Epithelial cell of esophagus (primary cell): Measurements from ENCODE around the gene MCM8.
A peak's percentile ranks its signal among the peaks of the same experiment; 100 is the strongest.

Source experiments
- DNase-seq: peaks from one replicate; pipeline ENCODE4 v3.0.0; 2010; ENCODE audit warnings: low read depth
- H3K4me3 ChIP-seq: 2 replicates; pipeline ENCODE4 v1.5.1; 2011; ENCODE audit warnings: mild to moderate bottlenecking, low read length, control low read depth
- TF ChIP-seq, protein P1 (sequence below): IDR thresholded peaks from 2 replicates; pipeline ENCODE4 v1.5.1; 2011; ENCODE audit warnings: low read depth, mild to moderate bottlenecking, low read length, control low read depth, inconsistent platforms; ENCODE audit not compliant: insufficient read depth; ENCODE audit errors: missing control alignments

MCM8 gene

DNA sequence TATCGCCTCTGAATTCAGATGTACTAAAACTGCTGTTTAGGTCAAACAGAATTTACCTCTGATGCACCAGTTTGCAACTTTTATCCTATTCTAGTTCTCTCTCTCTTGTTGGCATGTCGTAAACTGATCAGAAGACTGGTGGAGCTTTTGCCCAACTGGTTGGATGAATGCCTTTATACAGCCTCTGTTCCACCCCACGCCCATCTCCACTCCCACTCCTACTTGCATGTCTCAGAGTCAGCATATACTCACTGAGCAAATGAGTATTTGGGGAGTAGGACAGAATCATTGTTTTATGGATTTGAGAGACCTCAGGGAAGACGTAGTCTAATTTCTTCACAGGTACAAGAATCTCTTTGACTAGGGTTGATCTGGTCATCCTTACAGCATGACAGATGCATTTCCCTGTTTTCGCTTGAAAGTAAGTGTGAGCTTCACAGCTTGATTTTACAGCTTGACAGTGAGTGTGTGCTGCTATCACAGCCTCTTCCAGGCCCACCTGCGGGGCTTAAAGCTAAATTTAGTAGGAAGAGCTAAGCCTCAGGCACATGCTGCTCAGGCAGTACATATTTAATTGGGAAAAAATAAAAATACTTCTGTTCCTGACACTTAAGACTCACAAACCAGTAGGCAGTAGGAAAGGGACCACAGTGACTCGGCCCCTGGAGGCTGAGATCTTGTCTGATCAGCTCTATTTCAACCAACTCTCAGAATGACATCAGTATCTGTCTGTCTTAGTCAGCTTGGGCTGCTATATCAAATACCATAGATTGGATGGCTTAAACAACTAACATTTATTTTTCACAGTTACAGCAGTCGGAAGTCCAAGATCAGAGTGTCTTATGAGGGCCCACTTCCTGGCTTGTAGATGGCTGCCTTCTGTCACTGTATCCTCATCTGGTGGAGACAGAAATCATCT is 30.6 kb upstream of the MCM8 start:
- DNase-seq = peak; percentile 74
- H3K4me3 ChIP-seq = no peak overlapping the region
- TF ChIP-seq, protein P1, sequence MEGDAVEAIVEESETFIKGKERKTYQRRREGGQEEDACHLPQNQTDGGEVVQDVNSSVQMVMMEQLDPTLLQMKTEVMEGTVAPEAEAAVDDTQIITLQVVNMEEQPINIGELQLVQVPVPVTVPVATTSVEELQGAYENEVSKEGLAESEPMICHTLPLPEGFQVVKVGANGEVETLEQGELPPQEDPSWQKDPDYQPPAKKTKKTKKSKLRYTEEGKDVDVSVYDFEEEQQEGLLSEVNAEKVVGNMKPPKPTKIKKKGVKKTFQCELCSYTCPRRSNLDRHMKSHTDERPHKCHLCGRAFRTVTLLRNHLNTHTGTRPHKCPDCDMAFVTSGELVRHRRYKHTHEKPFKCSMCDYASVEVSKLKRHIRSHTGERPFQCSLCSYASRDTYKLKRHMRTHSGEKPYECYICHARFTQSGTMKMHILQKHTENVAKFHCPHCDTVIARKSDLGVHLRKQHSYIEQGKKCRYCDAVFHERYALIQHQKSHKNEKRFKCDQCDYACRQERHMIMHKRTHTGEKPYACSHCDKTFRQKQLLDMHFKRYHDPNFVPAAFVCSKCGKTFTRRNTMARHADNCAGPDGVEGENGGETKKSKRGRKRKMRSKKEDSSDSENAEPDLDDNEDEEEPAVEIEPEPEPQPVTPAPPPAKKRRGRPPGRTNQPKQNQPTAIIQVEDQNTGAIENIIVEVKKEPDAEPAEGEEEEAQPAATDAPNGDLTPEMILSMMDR = no peak

DNA sequence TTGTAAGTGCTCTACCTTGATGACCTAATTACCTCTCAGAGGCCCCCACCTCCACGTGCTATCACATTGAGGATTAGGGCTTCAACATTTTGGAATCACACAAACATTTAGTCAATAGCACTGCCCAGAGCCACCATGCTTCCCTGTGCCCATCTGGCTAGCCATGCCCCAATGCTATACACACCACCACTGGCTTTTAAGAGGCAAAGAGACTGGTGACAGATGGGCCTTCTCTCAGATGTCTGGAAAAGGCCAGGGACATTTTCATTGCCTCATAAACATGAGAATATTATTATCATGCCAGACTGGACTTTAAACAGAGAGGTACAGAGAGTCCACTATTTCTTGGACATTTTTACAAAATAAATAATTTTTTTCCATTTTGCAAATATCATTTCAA is 29.9 kb upstream of the MCM8 start:
- H3K4me3 ChIP-seq = no peak overlapping the region
- TF ChIP-seq, protein P1 = no peak
- DNase-seq = no peak

DNA sequence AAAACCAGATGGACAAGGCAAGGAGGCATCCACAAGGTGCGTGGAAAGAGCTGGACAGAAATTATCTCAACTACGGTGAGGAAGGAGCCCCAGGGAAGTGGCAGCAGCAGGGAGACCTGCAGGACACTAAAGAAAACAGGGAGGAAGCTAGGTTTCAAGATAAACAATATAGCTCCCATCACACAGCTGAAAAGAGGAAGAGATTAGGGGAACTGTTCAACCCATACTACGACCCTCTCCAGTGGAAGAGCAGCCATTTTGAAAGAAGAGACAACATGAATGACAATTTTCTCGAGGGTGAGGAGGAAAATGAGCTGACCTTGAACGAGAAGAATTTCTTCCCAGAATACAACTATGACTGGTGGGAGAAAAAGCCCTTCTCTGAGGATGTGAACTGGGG is 27.0 kb upstream of the MCM8 start:
- no peak for DNase-seq
- TF ChIP-seq, protein P1 = no peak

DNA sequence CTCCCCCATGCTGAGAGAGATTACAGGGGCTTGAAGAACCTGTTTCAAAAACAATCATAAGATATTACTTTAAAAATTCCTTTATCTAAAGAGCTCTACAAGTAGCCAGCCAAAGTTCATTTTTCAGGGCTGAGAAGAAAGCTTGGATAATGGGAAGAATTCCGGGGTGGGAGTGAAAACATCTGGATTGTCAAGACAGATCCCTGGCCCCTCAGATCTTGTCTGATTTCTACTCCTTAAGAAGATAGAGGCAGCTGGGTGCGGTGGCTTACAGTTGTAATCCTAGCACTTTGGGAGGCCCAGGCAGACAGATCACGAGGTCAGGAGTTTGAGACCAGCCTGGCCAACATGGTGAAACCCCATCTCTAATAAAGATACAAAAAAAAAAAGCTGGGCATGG is 24.9 kb upstream of the MCM8 start:
- H3K4me3 ChIP-seq = no peak overlapping the region
- no peak for DNase-seq
- TF ChIP-seq, protein P1 = no peak

More for the DNA sequence above, 27.0 kb upstream of the MCM8 start:
- H3K4me3 ChIP-seq = no peak overlapping the region

DNA sequence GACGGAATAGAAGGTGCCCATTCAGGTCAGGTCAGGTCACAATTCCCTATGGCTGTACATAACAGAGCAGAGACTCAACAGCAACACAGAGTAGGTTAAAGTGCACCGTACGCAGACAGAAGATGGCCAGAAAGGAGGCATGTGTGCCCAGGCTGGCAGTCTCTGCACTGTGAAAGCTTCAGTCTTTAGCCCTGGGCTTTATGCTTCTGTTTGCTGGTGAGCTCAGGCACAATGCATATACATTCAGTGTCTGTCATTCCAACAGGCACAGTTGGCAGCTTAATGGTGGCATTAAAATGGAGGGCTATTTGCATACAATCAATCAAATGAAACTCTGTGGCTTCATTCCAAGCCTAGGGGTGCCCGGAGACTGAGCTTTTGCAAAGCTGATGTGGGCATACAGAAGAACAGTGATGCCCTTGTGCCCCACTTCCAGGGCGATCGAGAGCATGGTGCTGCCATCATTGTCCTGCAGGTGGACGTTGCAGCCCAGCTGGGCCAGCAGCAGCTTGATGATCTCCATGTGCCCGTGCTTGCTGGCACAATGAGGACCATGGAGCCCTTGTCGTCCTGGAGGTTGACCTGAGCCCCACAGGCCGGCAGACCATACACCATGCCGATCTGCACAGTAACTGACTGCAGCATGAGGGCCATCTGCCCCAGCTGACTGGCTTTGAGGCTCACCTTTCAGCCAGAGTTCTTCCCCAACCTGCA is 22.5 kb upstream of the MCM8 start:
- H3K4me3 ChIP-seq = no peak overlapping the region
- TF ChIP-seq, protein P1 = no peak
- DNase-seq = peak; percentile 17

DNA sequence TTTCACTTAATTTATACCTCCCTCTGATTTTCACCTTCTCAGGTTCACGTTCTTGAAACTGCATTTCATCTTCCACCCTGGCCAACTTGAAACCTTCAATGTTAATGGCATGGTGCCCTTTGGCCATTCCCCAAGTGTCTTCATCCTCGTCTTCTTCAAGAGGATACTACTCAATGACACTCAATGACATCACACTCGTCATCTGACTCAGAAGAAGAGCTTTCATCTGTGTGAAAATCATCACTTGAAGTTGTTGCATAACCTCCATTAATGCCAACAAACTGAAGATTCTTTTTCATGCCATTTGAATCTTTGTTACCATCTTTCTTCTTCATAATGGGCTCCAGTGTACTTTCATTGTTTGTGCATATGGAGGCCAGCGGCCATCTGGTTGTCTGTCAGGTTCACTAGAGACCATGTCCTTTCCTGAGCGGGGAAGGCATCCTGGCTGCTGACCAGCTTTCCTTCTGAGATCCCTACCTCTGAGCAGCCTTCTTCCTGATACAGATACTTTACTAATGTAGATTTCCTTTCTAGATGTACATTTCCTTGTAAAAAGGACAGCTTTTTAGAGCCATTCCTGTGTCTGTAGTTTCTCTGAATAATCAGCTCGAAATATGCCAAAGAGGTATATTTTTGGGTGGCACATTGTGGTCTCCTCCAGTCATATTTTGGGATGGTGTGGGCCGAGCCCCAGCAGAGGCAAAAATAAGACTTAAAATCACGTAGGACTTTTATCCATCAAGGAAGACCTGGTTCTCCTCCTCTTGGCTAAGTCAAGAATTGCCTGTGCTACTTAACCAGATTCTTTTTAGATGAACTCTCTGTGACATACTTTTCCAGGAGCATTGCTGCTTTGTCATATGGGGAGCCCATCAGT is 21.4 kb upstream of the MCM8 start:
- DNase-seq = peak; percentile 66
- H3K4me3 ChIP-seq = no peak overlapping the region
- TF ChIP-seq, protein P1 = no peak
